Measurements from ENCODE around the gene C3orf85. TPM values are rescaled to one million over a fixed set of nuclear protein-coding genes. Genes with fewer than 3 reads are reported as not detected.
"Not testable (repeated sequence)": the region's sequence is repeated elsewhere in the genome, so short reads cannot be mapped to it uniquely, and the experiment has no call there.

Gene C3orf85
- total RNA-seq, 1 donor: not detected

DNA sequence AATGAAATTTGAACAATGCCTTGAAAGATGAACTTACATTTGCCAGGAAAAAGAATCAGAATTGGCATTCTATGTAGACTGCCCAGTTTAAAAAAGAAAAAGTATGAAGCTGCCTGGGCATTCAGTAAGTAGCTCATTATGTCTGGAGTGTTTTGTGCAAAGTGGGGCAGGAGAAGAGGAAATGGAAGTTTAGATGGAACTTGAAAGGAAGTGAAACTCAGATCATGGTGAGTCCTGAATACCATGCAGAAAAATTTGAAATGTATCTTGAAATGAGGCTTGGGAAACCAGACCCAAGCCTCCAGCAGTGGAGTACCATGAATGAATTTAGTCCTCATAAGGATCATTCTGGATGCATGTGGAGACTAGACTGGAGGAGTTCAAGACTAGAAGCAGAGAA, 13.8 kb upstream of the C3orf85 start:
- H3K4me3 ChIP-seq (ENCODE audit: low read depth, low read length): no peak overlapping the region
- DNase-seq (ENCODE audit: low read depth): no peak
- TF ChIP-seq, protein P1, sequence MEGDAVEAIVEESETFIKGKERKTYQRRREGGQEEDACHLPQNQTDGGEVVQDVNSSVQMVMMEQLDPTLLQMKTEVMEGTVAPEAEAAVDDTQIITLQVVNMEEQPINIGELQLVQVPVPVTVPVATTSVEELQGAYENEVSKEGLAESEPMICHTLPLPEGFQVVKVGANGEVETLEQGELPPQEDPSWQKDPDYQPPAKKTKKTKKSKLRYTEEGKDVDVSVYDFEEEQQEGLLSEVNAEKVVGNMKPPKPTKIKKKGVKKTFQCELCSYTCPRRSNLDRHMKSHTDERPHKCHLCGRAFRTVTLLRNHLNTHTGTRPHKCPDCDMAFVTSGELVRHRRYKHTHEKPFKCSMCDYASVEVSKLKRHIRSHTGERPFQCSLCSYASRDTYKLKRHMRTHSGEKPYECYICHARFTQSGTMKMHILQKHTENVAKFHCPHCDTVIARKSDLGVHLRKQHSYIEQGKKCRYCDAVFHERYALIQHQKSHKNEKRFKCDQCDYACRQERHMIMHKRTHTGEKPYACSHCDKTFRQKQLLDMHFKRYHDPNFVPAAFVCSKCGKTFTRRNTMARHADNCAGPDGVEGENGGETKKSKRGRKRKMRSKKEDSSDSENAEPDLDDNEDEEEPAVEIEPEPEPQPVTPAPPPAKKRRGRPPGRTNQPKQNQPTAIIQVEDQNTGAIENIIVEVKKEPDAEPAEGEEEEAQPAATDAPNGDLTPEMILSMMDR (IDR thresholded peaks at IDR 0.05; ENCODE audit: insufficient read depth, low read length): no peak

DNA sequence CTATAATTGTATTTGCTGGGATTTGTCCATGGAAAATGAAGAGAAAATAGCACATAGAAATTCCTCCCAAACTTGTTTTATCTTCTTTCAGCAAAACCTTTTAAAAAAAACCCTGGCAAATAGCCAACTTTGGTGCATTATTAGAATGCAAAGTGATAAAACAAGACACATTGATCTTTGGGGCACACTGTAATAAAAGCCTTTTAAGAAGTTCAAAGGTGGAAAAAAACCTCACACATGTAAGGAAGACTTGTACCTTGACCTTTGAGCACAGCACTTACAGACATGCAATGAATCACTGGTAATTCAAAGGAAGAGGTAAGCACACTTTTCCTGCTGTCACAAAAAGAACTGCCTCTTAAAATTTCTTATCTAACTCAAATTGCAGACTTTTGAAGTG, 10.6 kb upstream of the C3orf85 start:
- TF ChIP-seq, protein P1 (IDR thresholded peaks at IDR 0.05; ENCODE audit: insufficient read depth, low read length): no peak
- no peak for DNase-seq (ENCODE audit: low read depth)

DNA sequence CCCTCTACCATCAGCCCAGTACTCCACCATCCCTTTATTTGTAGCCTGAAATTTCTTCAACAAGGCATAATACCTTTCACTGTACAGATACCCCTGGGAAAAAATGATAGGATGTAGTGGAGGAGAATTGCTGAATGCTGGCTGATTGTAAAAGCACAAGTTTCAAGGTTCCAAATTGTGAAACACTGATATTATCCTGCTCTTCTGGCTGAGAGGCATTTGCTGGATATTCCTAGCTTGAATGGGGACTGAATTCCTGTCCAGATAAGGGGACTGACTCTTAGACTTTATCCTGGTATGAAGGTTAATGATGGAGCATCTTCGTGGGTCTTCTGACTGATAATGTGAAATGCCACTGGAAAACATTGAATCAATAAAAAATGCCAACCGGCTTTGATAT, 9.0 kb upstream of the C3orf85 start:
- DNase-seq (ENCODE audit: low read depth): no peak
- TF ChIP-seq, protein P1 (IDR thresholded peaks at IDR 0.05; ENCODE audit: insufficient read depth, low read length): no peak
- H3K4me3 ChIP-seq (ENCODE audit: low read depth, low read length): no peak overlapping the region

More for the DNA sequence above, 10.6 kb upstream of the C3orf85 start:
- H3K4me3 ChIP-seq (ENCODE audit: low read depth, low read length): no peak overlapping the region

DNA sequence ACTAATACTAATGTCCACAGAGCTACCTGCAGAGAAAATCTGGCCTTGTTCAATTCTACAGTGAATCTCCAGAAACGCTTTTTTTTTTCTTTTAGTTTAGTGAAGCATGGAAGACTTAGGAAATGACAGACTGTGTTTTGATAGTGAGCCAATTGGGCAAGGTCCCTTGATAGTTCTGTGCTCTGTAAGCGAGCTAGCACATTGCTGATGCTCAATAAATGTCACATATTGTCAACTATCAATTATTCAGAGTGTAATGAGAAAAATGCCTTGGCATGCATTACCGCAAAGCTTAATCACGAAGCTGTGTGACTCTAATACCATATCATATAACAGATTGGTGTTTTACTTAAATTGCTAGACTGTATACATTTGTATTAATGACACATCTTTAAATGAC, 5.2 kb upstream of the C3orf85 start:
- no peak for DNase-seq (ENCODE audit: low read depth)
- TF ChIP-seq, protein P1 (IDR thresholded peaks at IDR 0.05; ENCODE audit: insufficient read depth, low read length): no peak

DNA sequence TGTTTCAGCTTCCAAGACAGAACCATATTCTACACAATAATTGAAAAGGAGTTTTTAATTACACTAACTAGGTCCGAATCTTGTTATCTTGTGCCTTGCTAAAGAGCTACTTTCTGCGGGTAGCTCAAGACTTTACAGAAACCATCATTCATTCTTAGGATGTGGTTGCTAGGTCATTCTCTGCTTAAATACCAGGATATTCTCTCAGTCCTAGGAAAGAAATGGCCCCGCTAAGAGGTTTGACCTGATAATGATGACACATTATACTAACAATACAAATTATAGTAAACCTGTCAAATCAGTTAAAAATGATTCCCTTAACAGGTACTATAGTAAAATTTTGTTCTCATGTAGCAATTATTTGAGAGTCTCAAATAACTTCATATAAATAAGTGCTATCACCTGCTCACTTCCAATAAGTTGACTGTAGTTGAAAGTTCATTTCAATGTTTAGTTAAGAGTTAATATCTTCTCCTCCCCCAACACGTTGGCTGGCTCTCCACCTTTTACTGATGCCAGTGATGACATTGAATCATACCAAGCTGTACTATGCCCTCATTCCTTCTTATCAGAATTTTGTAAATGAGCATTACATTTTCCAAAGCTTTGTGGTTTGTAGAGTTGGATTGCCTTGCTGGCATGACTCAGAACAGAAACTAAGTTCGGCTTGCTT, 3.6 kb upstream of the C3orf85 start:
- TF ChIP-seq, protein P1 (IDR thresholded peaks at IDR 0.05; ENCODE audit: insufficient read depth, low read length): no peak
- H3K4me3 ChIP-seq (ENCODE audit: low read depth, low read length): no peak overlapping the region
- DNase-seq (ENCODE audit: low read depth): peak; percentile 13

More for the DNA sequence above, 5.2 kb upstream of the C3orf85 start:
- no peak overlapping the region for H3K4me3 ChIP-seq (ENCODE audit: low read depth, low read length)

DNA sequence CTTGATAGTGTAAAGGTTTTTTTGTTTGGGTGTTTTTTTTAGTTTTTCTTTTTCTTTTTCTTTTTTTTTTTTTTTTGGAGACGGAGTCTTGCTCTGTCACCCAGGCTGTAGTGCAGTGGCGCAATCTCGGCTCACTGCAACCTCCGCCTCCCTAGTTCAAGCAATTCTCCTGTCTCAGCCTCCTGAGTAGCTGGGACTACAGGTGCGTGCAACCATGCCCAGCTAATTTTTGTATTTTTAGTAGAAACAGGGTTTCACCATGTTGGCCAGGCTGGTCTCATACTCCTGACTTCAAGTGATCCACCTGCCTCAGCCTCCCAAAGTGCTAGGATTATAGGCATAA, 3.1 kb upstream of the C3orf85 start:
- not testable (repeated sequence) for DNase-seq (ENCODE audit: low read depth); H3K4me3 ChIP-seq (ENCODE audit: low read depth, low read length)

DNA sequence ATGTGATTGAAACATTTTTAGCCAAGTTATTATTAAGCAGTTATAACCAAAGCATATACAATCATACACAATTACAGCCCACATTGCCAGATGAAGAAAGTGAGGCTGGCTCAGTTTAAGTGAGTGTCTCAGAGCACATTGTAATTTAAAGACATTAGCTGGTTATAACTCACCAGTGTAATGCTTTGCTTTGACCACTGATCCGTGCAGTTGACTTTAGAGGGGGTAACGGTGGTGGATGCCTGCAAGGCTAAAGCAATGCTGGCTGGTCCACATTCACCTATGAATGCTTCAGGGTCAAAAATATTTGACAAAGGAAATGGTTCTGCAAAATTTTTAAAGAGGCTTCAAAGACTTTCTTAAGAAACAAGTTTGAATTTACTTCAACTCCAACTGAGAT, 1.2 kb downstream of the C3orf85 start:
- no peak for DNase-seq (ENCODE audit: low read depth)
- H3K4me3 ChIP-seq (ENCODE audit: low read depth, low read length): no peak overlapping the region
- TF ChIP-seq, protein P1 (IDR thresholded peaks at IDR 0.05; ENCODE audit: insufficient read depth, low read length): no peak

Data from fibroblast of the aortic adventitia (primary cell).